Measurements from ENCODE around the gene IER5.
A peak's percentile ranks its signal among the peaks of the same experiment; 100 is the strongest.
"Not testable (repeated sequence)": the region's sequence is repeated elsewhere in the genome, so short reads cannot be mapped to it uniquely, and the experiment has no call there.

IER5 gene
- 61.1 to 222 (median 117) reads per million in 4 experiments for total RNA-seq

GRCh38 chr1:181088079-181089016, at the start of gene IER5:
IER5 (plus strand) TSS chr1:181088700; CDS start chr1:181088903, 203 bp downstream.
- DNase-seq = peak; percentile 94

- no peak for DNase-seq
These were observed 48.1 kb upstream of the IER5 start for GRCh38 chr1:181040284-181040865.

DNA sequence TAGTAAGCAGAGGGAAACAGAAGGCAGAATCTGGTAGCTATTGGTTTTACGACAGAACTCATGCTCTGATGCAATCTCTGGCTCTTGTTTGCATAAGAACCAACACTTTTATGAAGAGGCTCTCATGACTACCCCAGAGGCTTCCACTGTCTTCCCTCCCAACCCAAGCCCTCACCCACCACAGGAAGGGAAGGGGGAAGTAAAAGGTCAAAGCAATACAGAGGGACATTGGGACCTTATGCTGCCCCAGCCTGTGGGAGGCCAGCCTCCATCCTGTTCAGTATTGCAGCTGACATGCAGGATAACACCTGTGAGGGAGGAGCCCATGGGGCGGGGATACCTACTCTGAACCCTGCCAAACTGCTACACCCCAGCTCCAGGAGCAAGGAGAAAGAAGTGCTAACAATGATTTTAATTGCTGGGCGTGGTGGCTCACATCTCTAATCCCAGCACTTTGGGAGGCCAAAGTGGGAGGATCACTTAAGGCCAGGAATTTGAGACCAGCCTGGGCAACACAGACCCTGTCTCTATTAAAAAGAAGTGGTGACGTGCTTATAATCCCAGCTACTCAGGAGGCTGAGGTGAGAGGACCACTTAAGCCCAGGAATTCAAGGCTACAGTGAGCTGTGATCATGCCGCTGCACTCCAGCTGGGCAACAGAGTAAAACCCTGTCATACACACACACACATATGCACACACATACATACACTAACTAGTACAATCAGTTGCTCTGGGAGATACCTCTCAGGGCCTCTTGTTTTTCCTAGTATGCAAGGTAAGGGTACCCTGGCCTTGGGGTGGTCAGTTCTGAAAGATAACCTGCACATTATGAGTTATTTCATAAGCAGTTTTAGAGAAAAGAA, 45.2 kb upstream of the IER5 start:
- DNase-seq = no peak

- no peak for DNase-seq
These were observed 44.0 kb upstream of the IER5 start for GRCh38 chr1:181044449-181044966.

GRCh38 chr1:181045946-181046345, 42.6 kb upstream of the IER5 start:
- not testable (repeated sequence) for DNase-seq

- no peak for DNase-seq
These were observed 39.1 kb upstream of the IER5 start for GRCh38 chr1:181049378-181049777.

GRCh38 chr1:181050922-181051321, 37.6 kb upstream of the IER5 start:
- DNase-seq = no peak

DNA sequence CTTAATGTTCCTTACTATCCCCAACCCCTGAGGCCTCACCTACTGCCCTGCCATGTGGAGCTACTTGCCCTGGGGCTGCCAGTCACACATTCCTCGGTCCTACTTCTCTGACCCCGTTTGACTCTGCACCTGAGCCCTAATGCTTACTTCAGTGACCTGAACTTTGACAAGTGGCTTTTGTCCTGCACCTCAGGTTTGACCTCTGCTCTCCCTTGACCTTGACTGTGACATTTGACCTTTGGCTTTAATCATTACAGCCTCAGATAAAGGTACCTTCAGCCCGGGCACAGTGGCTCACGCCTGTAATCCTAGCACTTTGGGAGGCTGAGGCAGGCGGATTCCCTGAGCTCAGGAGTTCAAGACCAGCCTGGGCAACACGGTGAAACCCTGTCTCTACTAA, 31.9 kb upstream of the IER5 start:
- DNase-seq = no peak

DNA sequence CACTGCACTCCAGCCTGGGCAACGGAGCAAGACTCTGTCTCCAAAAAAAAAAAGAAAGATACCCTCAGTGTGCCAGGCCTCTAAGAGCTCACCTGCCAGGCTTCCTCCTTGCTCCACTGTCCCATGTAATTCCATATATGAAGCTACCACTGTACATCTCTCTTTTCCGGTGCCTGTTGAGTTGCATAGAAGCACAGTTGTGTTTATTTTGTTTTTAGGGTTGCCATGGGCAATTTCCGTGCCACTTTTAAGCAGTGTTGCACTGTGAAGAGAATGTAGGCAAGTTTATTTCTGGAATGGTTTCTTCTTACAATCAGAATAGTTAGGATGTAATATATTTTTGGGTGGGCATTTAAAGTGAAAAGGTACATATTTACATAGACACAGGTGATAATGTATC, 31.4 kb upstream of the IER5 start:
- DNase-seq = no peak

DNA sequence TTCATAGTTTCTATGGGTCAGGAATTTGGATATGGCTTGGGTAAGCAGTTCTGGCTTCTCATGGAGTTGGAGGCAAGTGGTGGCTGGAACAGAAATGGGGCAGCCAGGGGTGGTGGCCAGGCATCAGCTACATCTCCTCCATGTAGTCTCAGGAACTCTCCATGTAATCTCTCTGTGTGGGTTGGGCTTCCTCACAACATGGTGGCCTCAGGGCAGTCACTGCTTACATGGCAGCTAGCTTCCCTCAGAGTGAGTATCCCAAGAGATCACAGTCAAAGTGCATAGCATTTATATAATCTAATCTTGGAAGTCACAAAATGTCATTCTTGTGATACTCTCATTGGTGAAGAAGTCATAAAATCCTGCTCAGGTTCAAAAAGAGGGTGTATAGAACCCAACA, 29.1 kb upstream of the IER5 start:
- no peak for DNase-seq

- no peak for DNase-seq
These were observed 28.4 kb upstream of the IER5 start for GRCh38 chr1:181060066-181060465.

DNA sequence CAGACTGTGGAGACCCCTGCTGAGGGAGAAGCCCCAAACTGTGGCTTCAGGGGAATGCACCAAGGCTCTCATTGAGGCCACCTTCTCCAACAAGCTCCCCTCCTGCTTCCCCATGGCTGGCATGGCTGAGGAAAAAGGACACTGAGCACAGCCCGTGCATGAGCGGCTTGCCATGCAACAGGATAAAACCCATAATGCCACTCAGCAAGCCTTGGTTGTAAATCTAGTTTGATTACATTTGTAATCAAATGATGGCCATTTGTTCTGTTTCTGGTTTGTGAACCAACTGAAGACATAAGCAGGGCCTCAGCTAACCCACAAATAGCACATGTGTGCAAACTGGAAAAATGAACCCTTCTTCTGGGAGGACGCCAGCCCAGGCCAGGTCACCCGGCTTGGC, 27.6 kb upstream of the IER5 start:
- DNase-seq = not testable (repeated sequence)

DNA sequence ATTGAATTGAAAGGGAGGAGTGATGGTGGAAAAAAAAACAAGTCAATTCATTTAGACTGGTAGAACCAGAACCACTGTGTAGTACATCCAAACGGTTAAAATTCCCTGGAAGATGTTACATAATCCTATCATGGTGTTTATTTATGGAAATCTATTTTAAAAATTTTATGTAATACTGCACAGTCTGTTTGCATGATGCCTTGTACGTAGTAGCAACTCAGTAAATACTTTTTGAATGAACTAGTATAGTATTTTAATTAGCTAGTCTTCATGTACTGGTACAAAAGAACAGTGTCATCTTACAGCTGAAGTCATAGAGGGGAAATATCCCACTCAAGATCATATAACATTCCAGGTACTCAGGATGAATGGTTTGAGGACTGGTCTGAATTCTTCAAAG, 27.0 kb upstream of the IER5 start:
- DNase-seq = no peak

DNA sequence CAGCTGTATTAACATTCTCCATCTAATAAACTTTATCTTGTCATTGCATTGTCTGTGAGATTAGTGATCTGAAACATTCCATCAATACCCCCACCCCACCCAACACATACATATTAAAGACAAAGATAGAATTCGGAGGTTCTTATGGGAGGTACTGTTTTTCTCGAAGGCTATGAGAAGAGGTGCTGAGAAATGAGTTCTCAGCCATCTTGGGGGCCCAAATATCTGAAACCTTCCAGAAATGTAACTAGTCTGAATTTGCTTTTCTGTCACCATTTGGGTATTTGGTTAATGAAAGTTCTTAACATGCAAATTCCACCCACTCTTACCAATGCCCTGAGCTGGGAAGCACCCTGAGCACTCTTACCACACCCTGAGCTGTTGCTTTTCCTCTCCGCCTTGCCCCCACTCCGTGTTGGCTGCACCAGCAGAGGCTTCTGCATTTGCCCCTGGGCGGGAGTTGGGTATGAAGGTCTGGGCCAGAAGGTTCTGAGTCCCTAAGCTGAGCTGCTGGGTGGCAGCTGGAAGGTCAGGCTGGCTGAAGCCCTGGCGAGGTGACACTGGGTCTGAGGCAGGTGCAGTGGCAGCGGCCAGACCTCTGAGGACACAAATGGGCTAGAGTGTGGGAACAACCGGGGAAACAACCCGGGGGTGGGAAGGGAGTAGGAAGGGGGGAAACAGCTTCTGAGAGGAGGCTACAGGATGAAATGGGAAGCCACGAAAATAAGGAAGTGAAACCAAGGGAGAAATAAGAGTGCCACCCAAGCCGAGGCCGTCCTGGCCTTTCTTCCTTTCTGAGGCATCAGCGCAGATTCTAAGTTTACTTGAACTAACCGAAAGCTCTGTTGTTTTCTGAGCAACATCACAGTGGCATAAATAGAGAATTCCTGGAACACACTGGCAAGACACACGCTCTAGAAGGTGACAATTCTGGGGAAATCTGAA, 26.3 kb upstream of the IER5 start:
- no peak for DNase-seq

GRCh38 chr1:181062836-181063428, 25.6 kb upstream of the IER5 start:
- no peak for DNase-seq

DNA sequence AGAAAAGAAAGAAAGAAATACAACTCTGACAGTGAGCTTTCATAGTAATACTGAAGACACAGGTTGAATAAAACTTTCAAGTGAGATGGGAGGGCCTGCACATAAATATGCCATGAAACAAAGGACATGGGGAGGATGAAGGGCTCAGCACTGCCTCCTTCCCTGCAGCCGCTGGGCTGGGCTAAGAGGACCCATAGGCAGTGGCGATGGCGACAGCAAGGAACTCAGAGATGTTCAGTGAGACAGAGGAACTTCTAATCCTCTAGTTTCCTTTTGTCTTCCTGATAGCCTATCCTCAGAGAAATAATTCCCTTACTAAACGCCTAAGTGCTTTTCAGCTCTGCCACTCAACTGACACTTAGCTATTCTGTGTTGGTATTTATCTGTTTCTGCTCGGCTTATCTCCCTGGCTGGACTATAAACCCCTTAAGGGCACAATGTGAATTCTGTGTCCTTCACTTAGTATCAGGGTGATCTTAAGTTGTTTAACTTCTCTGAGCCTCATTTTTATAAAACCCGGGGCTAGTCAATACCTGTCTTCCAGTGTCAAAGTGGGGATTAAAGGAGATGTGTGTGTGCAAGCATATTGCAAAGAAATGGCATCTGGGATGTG, 24.4 kb upstream of the IER5 start:
- DNase-seq = no peak

DNA sequence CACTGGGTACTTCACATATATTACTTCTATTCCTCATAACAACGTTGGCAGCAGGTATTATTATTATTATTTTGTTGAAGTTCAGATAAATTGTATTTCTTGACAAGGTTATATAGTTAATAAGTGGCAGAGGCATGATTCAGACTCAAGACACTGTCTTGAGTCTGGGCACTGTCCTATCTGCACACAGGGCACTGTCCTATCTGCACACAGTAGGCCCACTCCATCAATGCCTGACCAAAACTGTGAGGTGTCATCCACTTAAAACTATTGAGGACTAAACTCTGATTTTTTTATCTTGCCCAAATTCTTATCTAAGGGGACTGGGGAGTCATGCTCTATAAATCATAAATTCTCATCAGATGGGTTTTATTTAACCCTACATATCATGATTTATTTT, 23.8 kb upstream of the IER5 start:
- DNase-seq = no peak

DNA sequence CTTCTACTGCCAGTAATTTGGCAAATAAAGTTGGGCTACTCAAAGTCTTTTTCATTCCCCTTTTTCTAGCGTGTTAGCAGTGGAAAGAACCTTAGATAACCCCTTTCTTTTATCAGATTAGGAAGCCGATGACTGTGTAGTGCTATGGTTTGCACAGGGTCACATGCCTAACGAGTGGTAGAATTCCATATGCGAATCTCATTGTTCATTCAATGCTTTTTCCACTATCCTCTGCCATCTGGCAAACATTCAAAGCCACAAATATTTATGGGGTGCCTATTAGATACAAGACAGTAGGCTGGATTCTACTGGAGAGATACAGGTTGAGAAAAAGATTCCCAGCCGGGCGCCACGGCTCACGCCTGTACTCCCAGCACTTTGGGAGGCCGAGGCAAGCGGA, 14.9 kb upstream of the IER5 start:
- DNase-seq = no peak

DNA sequence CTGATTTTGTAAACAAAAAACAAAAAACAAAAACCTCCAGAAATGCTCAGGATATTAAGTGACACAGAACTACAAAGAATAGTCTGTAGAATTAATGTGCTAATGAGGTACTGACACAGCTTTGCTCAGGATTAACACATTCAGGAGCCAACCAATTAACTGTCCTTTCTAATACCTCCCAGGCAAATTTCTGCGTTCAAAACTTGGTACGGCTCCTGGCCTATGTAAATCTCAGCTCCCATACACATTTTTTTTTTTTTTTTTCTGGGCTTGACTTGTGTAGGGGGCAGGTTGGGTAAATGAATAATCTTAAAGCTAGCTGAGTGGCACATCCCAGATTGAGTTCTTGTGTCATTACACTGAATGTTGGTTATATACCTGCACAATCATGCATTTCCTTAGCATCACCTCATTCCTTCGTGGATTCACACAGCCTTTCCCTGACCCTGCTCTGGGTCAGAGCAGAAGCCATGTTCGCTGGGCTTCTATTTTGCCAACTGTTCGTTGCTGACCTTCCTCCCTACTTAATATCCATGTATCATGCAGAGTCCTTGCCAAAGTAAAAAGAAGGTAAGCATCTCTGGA, 12.6 kb upstream of the IER5 start:
- DNase-seq = no peak

DNA sequence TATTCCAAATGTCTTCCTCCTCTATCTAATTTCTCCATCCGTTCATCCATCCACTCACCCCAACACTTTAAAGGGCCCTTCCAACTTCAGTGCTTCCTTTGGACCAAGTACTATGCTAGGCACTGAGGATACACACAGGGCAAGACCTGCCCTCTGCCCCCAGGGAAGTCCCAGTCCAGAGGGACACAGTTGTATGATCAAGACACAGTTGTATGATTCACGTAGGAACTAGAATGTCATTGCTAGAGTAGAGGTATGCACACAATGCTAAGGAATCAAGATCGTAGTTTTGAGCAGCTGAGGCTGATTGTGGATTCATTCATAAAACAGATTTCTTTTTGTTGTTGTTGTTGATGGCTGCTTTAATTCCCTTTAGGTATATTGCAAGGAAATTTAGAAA, 11.6 kb upstream of the IER5 start:
- no peak for DNase-seq
